ENCODE measurements around the gene ASPHD2.
A peak's percentile ranks its signal among the peaks of the same experiment; 100 is the strongest.

ASPHD2 gene

GRCh38 chr22:26483043-26483438, 54.0 kb downstream of the ASPHD2 start:
- Mint-ChIP-seq H3K27ac (peak overlapping the region; percentile 96), H3K9me3 (no peaks in the 10 kb centered on the region), H3K27me3 (no peaks in the 10 kb centered on the region), H3K4me3 (peak overlapping the region; percentile 96), H3K36me3 (ENCODE audit: low read depth) (peaks cover 23% of the 10 kb centered on the region), H3K4me1 (peaks cover 69% of the 10 kb centered on the region)
- no peak for DNase-seq
- no peak for ATAC-seq

- Mint-ChIP-seq H3K4me1 (peaks cover 67% of the 10 kb centered on the region), H3K4me3 (peak within 1 kb of the TSS; percentile 96), H3K27ac (peak within 1 kb of the TSS; percentile 96), H3K27me3 (no peaks in the 10 kb centered on the region), H3K36me3 (ENCODE audit: low read depth) (peaks cover 28% of the 10 kb centered on the region), H3K9me3 (no peaks in the 10 kb centered on the region)
- peak; percentile 86 for ATAC-seq
- DNase-seq: peak; percentile 94
Observed at GRCh38 chr22:26483439-26484359, 54.6 kb downstream of the ASPHD2 start, which contains the start of the genes HPS4 and SRRD. Gene HPS4 (minus strand): TSS chr22:26483783. CDS start chr22:26481762, 2,021 bp downstream. Gene SRRD (plus strand): TSS chr22:26483877. CDS start chr22:26483891, 14 bp downstream.

- peaks cover 31% of the 10 kb centered on the region for H3K36me3 Mint-ChIP-seq (ENCODE audit: low read depth)
- peaks cover 61% of the 10 kb centered on the region for H3K4me1 Mint-ChIP-seq
- H3K27me3 Mint-ChIP-seq: no peaks in the 10 kb centered on the region
- ATAC-seq (no peak), DNase-seq (no peak)
- peak overlapping the region; percentile 96 for H3K27ac Mint-ChIP-seq
- peak overlapping the region; percentile 96 for H3K4me3 Mint-ChIP-seq
- no peaks in the 10 kb centered on the region for H3K9me3 Mint-ChIP-seq
Observed at GRCh38 chr22:26484360-26484706, 55.3 kb downstream of the ASPHD2 start.

- no peaks in the 10 kb centered on the region for H3K9me3 Mint-ChIP-seq
- peaks cover 34% of the 10 kb centered on the region for H3K36me3 Mint-ChIP-seq (ENCODE audit: low read depth)
- peak overlapping the region; percentile 80 for H3K27ac Mint-ChIP-seq
- ATAC-seq (no peak), DNase-seq (no peak)
- H3K4me3 Mint-ChIP-seq: peak overlapping the region; percentile 96
- H3K4me1 Mint-ChIP-seq: peaks cover 54% of the 10 kb centered on the region
- no peaks in the 10 kb centered on the region for H3K27me3 Mint-ChIP-seq
Observed at GRCh38 chr22:26485013-26485412, 56.0 kb downstream of the ASPHD2 start.

GRCh38 chr22:26485806-26486390, 56.8 kb downstream of the ASPHD2 start:
- Mint-ChIP-seq H3K27ac (peak overlapping the region; percentile 80), H3K4me3 (peak overlapping the region; percentile 96), H3K9me3 (no peaks in the 10 kb centered on the region), H3K4me1 (peaks cover 46% of the 10 kb centered on the region), H3K27me3 (no peaks in the 10 kb centered on the region), H3K36me3 (ENCODE audit: low read depth) (peaks cover 38% of the 10 kb centered on the region)
- ATAC-seq (no peak), DNase-seq (no peak)

GRCh38 chr22:26486394-26486793, 57.3 kb downstream of the ASPHD2 start:
- Mint-ChIP-seq H3K4me3 (no peak overlapping the region), H3K27ac (peak overlapping the region; percentile 80), H3K27me3 (no peaks in the 10 kb centered on the region), H3K36me3 (ENCODE audit: low read depth) (peaks cover 37% of the 10 kb centered on the region), H3K9me3 (no peaks in the 10 kb centered on the region), H3K4me1 (peaks cover 41% of the 10 kb centered on the region)
- DNase-seq (no peak), ATAC-seq (no peak)

- Mint-ChIP-seq H3K4me3 (no peak overlapping the region), H3K27ac (peak overlapping the region; percentile 35), H3K9me3 (no peaks in the 10 kb centered on the region), H3K27me3 (no peaks in the 10 kb centered on the region), H3K4me1 (peaks cover 25% of the 10 kb centered on the region), H3K36me3 (ENCODE audit: low read depth) (peaks cover 49% of the 10 kb centered on the region)
- DNase-seq (no peak), ATAC-seq (no peak)
Observed at GRCh38 chr22:26487996-26488395, 58.9 kb downstream of the ASPHD2 start.

GRCh38 chr22:26489447-26490036, 60.5 kb downstream of the ASPHD2 start:
- DNase-seq (no peak), ATAC-seq (no peak)
- H3K27me3 Mint-ChIP-seq: no peaks in the 10 kb centered on the region
- no peak overlapping the region for H3K4me3 Mint-ChIP-seq
- H3K4me1 Mint-ChIP-seq: peaks cover 24% of the 10 kb centered on the region
- H3K27ac Mint-ChIP-seq: peak overlapping the region; percentile 61
- no peaks in the 10 kb centered on the region for H3K9me3 Mint-ChIP-seq
- H3K36me3 Mint-ChIP-seq (ENCODE audit: low read depth): peaks cover 62% of the 10 kb centered on the region

GRCh38 chr22:26492220-26492619, 63.2 kb downstream of the ASPHD2 start:
- Mint-ChIP-seq H3K4me1 (peaks cover 7% of the 10 kb centered on the region), H3K27me3 (no peaks in the 10 kb centered on the region), H3K4me3 (no peak overlapping the region), H3K36me3 (ENCODE audit: low read depth) (peaks cover 63% of the 10 kb centered on the region), H3K27ac (peak overlapping the region; percentile 66), H3K9me3 (no peaks in the 10 kb centered on the region)
- DNase-seq (no peak), ATAC-seq (no peak)

GRCh38 chr22:26494506-26494905, 65.4 kb downstream of the ASPHD2 start:
- H3K36me3 Mint-ChIP-seq (ENCODE audit: low read depth): peaks cover 53% of the 10 kb centered on the region
- no peaks in the 10 kb centered on the region for H3K9me3 Mint-ChIP-seq
- H3K27me3 Mint-ChIP-seq: no peaks in the 10 kb centered on the region
- DNase-seq: no peak
- no peak for ATAC-seq
- H3K4me3 Mint-ChIP-seq: no peak overlapping the region
- H3K27ac Mint-ChIP-seq: peak overlapping the region; percentile 46
- H3K4me1 Mint-ChIP-seq: peaks cover 7% of the 10 kb centered on the region

Measured in activated naive CD8-positive, alpha-beta T cell treated with anti-CD3 and anti-CD28 coated beads, Interleukin-2, amount 50 U/mL, for 24 hours (primary cell).